ENCODE data around the gene PPBP.

DNA sequence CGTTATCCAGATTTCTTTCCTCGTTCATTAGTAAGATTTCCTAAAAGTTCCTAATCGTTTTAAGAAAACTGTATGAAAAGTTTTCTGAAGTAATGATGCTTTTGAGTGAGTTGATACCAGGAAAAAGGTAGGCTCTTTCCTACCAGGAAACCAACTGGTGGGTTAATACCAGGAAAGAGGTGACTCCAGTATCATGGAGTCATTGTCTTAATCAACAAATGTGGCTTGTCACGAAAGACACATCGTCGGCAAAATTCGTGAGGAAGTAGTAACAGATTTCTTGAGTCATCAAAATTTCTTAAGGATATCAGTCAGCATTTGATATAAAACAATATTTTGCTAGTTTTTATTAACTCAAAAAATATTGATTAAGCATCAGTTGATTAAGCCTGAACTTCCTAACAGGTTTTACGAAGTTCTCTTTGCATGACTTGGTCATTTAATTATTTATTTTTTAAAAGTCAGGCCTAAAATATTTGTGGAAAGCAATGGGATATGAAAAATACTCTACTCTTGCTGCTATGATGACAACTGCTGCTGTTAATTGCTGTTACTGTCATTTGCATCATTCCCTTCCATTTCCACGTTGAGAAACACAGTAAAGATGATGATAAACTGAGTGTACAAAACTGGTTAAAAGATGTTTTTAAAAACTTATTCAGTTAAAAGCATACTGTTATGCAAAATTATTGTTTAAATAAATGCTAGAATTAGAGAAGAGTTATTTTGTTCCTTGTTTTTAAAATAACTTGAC lies 3.2 kb upstream of the PPBP start:
- TF ChIP-seq EZH2phosphoT487 (conservative IDR thresholded peaks at IDR 0.05; ENCODE audit: low read length): no peak
- TF ChIP-seq, protein P1, sequence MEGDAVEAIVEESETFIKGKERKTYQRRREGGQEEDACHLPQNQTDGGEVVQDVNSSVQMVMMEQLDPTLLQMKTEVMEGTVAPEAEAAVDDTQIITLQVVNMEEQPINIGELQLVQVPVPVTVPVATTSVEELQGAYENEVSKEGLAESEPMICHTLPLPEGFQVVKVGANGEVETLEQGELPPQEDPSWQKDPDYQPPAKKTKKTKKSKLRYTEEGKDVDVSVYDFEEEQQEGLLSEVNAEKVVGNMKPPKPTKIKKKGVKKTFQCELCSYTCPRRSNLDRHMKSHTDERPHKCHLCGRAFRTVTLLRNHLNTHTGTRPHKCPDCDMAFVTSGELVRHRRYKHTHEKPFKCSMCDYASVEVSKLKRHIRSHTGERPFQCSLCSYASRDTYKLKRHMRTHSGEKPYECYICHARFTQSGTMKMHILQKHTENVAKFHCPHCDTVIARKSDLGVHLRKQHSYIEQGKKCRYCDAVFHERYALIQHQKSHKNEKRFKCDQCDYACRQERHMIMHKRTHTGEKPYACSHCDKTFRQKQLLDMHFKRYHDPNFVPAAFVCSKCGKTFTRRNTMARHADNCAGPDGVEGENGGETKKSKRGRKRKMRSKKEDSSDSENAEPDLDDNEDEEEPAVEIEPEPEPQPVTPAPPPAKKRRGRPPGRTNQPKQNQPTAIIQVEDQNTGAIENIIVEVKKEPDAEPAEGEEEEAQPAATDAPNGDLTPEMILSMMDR (IDR thresholded peaks at IDR 0.05; ENCODE audit: insufficient read depth, low read length, poor library complexity, severe bottlenecking): no peak
